Endothelial cell of umbilical vein (primary cell): ENCODE results near the gene BCL11B. TPM values are rescaled to one million over a fixed set of nuclear protein-coding genes. Genes with fewer than 3 reads are reported as not detected.

ENCODE experiments used
- BruUV-seq: library from RNA; stranded (reverse); fragments of 400-500 nt; replicated peaks from 2 replicates; lab custom pipeline; 2021; lab: Mats Ljungman, UMichigan
- CTCF ChIA-PET: fragments of 300-600, 350-600 bp; sonication (Branson Sonifier 250); formaldehyde crosslinking; loops from one replicate; lab custom pipeline; 2021; ENCODE audit warnings: antibody characterized with exemption, inconsistent platforms; lab: Charles Lee
- POLR2A ChIA-PET: fragments of 300-600, 350-600 bp; sonication (Branson Sonifier 250); formaldehyde crosslinking; loops from one replicate; lab custom pipeline; 2021; ENCODE audit warnings: antibody characterized with exemption, inconsistent platforms; lab: Charles Lee
- DNase-seq: peaks from one replicate; pipeline ENCODE4 v3.0.0-alpha.2; 2011; ENCODE audit warnings: low read depth, low spot score
- FAIRE-seq: peaks from 2 replicates; lab custom pipeline; 2011; peaks lifted over from hg19 to GRCh38; lab: Jason Lieb, UNC
- H2AFZ ChIP-seq: 2 replicates; pipeline ENCODE4 v1.6.0; 2012; ENCODE audit warnings: low read depth, low read length, control low read depth, inconsistent platforms
- H3K27ac ChIP-seq: 2 replicates; pipeline ENCODE4 v1.5.1; 2011; ENCODE audit warnings: low read depth, mild to moderate bottlenecking, control low read depth, low read length, moderate library complexity; ENCODE audit not compliant: insufficient read depth
- H3K27me3 ChIP-seq, 2 experiments: 2 replicates each; pipeline versions ENCODE4 v1.6.0 to v1.6.1; 2011; ENCODE audit warnings: low read length in 2 of 2, mixed read lengths in 1 of 2; ENCODE audit not compliant: control insufficient read depth in 2 of 2, insufficient read depth in 2 of 2
- H3K36me3 ChIP-seq, 2 experiments: 2 replicates in 1 of 2; 3 replicates in 1 of 2; pipeline ENCODE4 v1.5.1; 2011; ENCODE audit warnings: low read length in 2 of 2, mild to moderate bottlenecking in 1 of 2, moderate library complexity in 1 of 2; ENCODE audit not compliant: control insufficient read depth in 2 of 2, insufficient read depth in 2 of 2; ENCODE audit errors: extremely low read depth in 1 of 2
- H3K4me1 ChIP-seq: 3 replicates; pipeline ENCODE4 v1.5.1; 2011; ENCODE audit warnings: mild to moderate bottlenecking, low read length; ENCODE audit not compliant: control insufficient read depth, insufficient read depth; ENCODE audit errors: extremely low read depth
- H3K4me2 ChIP-seq: 2 replicates; pipeline ENCODE4 v1.6.1; 2011; ENCODE audit warnings: low read length, control low read depth, mixed read lengths; ENCODE audit not compliant: insufficient read depth
- H3K4me3 ChIP-seq, 3 experiments: fragments of 200-600 bp in 1 of 3; sonication (generic), shearing (Covaris generic) in 1 of 3; replicated peaks in 1 of 3; 2 replicates each; pipeline ENCODE4 v1.5.1; 2011 to 2016; ENCODE audit warnings: control low read depth in 3 of 3, low read length in 3 of 3, mild to moderate bottlenecking in 2 of 3, inconsistent platforms in 1 of 3, low read depth in 1 of 3, moderate library complexity in 1 of 3; ENCODE audit not compliant: insufficient read depth in 1 of 3
- H3K79me2 ChIP-seq: 2 replicates; pipeline ENCODE4 v1.6.0; 2012; ENCODE audit warnings: low read length, inconsistent platforms; ENCODE audit not compliant: control insufficient read depth, insufficient read depth
- H3K9ac ChIP-seq: replicated peaks from 2 replicates; pipeline ENCODE3; 2011; ENCODE audit warnings: low read length, control low read depth; ENCODE audit not compliant: insufficient read depth; ENCODE audit errors: extremely low read depth
- H3K9me1 ChIP-seq: replicated peaks from 3 replicates; pipeline ENCODE4 v1.6.0; 2011; ENCODE audit warnings: mild to moderate bottlenecking, low read length; ENCODE audit not compliant: control insufficient read depth, insufficient read depth; ENCODE audit errors: extremely low read depth
- H3K9me3 ChIP-seq: replicated peaks from 2 replicates; pipeline ENCODE4 v1.5.1; 2012; ENCODE audit warnings: low read length, inconsistent platforms; ENCODE audit not compliant: control insufficient read depth, insufficient read depth
- H4K20me1 ChIP-seq: replicated peaks from 2 replicates; pipeline ENCODE3; 2011; ENCODE audit warnings: mild to moderate bottlenecking, low read length; ENCODE audit not compliant: control insufficient read depth, insufficient read depth; ENCODE audit errors: extremely low read depth
- CTCF ChIP-seq, 2 donors: IDR thresholded peaks; 1 replicate in 1 of 2; 2 replicates in 1 of 2; pipeline ENCODE4 v1.5.1; 2011; ENCODE audit warnings: low read length in 2 of 2, mild to moderate bottlenecking in 2 of 2, moderate library complexity in 2 of 2, control low read depth in 1 of 2, inconsistent platforms in 1 of 2, low read depth in 1 of 2; ENCODE audit not compliant: insufficient read depth in 1 of 2; ENCODE audit errors: extremely low read depth in 1 of 2
- EZH2 ChIP-seq: IDR thresholded peaks from 2 replicates; pipeline ENCODE4 v1.6.1; 2012; ENCODE audit warnings: borderline replicate concordance, low read depth, mild to moderate bottlenecking, moderate library complexity, low read length, inconsistent platforms; ENCODE audit not compliant: severe bottlenecking
- FOS ChIP-seq: IDR thresholded peaks from 2 replicates; pipeline ENCODE4 v1.6.1; 2011; ENCODE audit warnings: mild to moderate bottlenecking, low read length, moderate library complexity, borderline replicate concordance; ENCODE audit not compliant: insufficient read depth
- GATA2 ChIP-seq: IDR thresholded peaks from 2 replicates; pipeline ENCODE4 v1.7.0; 2011; ENCODE audit warnings: low read depth, mild to moderate bottlenecking, moderate library complexity, mixed read lengths, low read length; ENCODE audit not compliant: insufficient read length, insufficient read depth
- JUN ChIP-seq: IDR thresholded peaks from 2 replicates; pipeline ENCODE4 v1.6.1; 2011; ENCODE audit warnings: borderline replicate concordance, low read depth; ENCODE audit not compliant: insufficient read length, insufficient read depth
- MYC ChIP-seq: IDR thresholded peaks from one replicate; pipeline ENCODE4 v1.6.1; 2011; ENCODE audit warnings: mild to moderate bottlenecking, low read depth, low read length
- POLR2A ChIP-seq: IDR thresholded peaks from 2 replicates; pipeline ENCODE4 v1.6.1; 2012; ENCODE audit warnings: low read depth, mild to moderate bottlenecking, control low read depth, low read length
- POLR2AphosphoS5 ChIP-seq: IDR thresholded peaks from 2 replicates; pipeline ENCODE4 v1.6.1; 2012; ENCODE audit warnings: low read depth, mild to moderate bottlenecking, control low read depth, low read length, moderate library complexity; ENCODE audit not compliant: insufficient read depth
- dilution Hi-C: fragments of 300-500 bp; cut with MboI; formaldehyde crosslinking; loops from one replicate; pipeline ENCODE4 v1.15.0; 2019; ENCODE audit warnings: low sequenced_read_pairs; ENCODE audit not compliant: extremely low pct_ligation_motif_present
- intact Hi-C: fragments of 100-400 bp; cut with micrococcal nuclease; formaldehyde crosslinking; loops from one replicate; pipeline ENCODE4 v1.10.0; 2022
- polyA plus RNA-seq, 4 experiments: library from polyadenylated mRNA; depleted of rRNA in 3 of 4; stranded (reverse) in 3 of 4; unstranded in 1 of 4; fragments of >200 nt; gene quantifications; 2 replicates each; pipeline versions ENCODE4 v1.2.1 to v1.2.3, GENCODE V29; 2011 to 2012; ENCODE audit warnings: missing spikeins in 1 of 4
- total RNA-seq: library from RNA; stranded (reverse); gene quantifications from 2 replicates; pipeline ENCODE4 v1.2.3, GENCODE V29; 2021
- TF ChIP-seq, protein P1 (sequence below): IDR thresholded peaks from 2 replicates; pipeline ENCODE4 v1.6.1; 2011; ENCODE audit not compliant: insufficient read depth, insufficient read length

Gene BCL11B
- total and polyA plus RNA-seq, 2 donors (not counting 3 experiments of a cell fraction or from before 2014, with no cell fraction given), result 0.03 to 0.07 TPM

DNA sequence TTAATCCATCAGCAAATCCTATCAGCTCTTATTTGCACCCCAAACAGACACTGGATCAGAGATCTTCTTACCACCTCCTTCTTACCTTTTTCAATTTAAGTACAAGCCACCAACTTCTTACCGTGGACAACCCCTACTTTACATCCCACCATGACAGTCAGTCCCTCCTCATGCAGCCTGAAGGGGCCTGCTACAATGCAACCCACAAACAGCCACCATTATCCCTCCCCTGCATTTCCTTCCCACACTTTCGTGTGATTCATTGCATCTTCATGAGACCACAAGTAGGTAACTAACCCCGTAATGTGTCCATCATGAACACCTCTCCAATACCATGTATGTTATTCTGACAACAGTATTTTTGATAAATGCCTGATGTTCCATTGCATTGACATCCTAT, 108.6 kb downstream of the BCL11B start:
- Histone ChIP-seq H3K4me3 (no peak overlapping the region), H3K9me1 (no peaks in the 10 kb centered on the region), H3K27ac (no peak overlapping the region), H4K20me1 (no peaks in the 10 kb centered on the region), H3K4me1 (no peaks in the 10 kb centered on the region), H3K79me2 (no peaks in the 10 kb centered on the region), H3K36me3 (no peaks in the 10 kb centered on the region), H3K4me2 (no peak overlapping the region), H2AFZ (no peak overlapping the region), H3K9ac (no peak overlapping the region), H3K9me3 (no peaks in the 10 kb centered on the region), H3K27me3 (no peaks in the 10 kb centered on the region)
- no peak for TF ChIP-seq POLR2AphosphoS5
- no peak for TF ChIP-seq GATA2
- TF ChIP-seq FOS, result no peak
- TF ChIP-seq, protein P1, sequence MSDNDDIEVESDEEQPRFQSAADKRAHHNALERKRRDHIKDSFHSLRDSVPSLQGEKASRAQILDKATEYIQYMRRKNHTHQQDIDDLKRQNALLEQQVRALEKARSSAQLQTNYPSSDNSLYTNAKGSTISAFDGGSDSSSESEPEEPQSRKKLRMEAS, result no peak
- TF ChIP-seq JUN, result no peak
- TF ChIP-seq MYC, result no peak
- no peak for TF ChIP-seq EZH2
- TF ChIP-seq POLR2A, result no peak
- TF ChIP-seq CTCF (IDR thresholded peaks at IDR 0.05; ENCODE audit: extremely low read depth in 1 of 2, insufficient read depth in 1 of 2, low read depth in 1 of 2, low read length in 2 of 2), result no peak
- dilution Hi-C loops (no loop called here), intact Hi-C loops (no loop called here)
- no peak for FAIRE-seq
- BruUV-seq, result no TSS peak
- POLR2A ChIA-PET, result no interaction called here
- CTCF ChIA-PET, result interaction anchor here (1.2 kb wide), 1 partner anchor 12 kb away, joined by 4 read pairs; no protein-coding TSS in a partner anchor
- DNase-seq, result no peak
